Fibroblast of pulmonary artery (primary cell): ENCODE data around the gene AHNAK2.

ENCODE experiments used
- DNase-seq: peaks from one replicate; pipeline ENCODE4 v3.0.0-alpha.2; 2010; ENCODE audit warnings: low read depth
- H3K4me3 ChIP-seq: replicated peaks from 2 replicates; pipeline ENCODE4 v1.5.1; 2011; ENCODE audit warnings: low read depth, mild to moderate bottlenecking, control low read depth, low read length, moderate library complexity
- TF ChIP-seq, protein P1 (sequence below): IDR thresholded peaks from 2 replicates; pipeline ENCODE4 v1.5.1; 2011; ENCODE audit warnings: mild to moderate bottlenecking, control low read depth, low read length, inconsistent platforms; ENCODE audit errors: missing control alignments

Gene AHNAK2

DNA sequence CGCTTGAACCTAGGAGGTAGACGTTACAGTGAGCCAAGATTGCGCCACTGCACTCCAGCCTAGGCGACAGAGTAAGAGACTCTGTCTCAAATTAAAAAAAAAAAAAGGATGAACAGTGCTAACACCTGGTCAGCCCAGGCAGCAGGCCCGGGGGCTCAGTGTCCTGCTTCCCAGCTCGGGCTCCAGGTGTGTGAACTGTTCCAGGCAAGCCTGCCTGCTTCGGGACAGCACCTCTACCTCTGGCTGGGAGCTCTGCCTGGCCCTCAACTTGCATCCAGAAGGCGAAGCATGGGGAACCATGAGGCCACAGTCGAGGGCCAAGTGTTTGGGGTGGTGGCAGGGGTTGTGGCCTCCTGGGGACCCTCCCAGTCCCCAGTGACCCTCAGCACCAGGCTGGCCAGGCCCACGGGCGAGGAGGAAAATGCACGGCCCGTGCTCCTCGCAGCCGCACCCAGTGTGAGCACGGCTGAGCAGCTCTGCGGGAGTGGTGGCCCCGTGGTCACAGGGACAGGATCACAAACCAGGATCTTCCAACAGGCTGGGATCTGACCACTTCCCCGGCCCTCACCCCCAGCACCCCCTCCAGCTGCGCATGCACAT is 27.3 kb upstream of the AHNAK2 start:
- TF ChIP-seq, protein P1, sequence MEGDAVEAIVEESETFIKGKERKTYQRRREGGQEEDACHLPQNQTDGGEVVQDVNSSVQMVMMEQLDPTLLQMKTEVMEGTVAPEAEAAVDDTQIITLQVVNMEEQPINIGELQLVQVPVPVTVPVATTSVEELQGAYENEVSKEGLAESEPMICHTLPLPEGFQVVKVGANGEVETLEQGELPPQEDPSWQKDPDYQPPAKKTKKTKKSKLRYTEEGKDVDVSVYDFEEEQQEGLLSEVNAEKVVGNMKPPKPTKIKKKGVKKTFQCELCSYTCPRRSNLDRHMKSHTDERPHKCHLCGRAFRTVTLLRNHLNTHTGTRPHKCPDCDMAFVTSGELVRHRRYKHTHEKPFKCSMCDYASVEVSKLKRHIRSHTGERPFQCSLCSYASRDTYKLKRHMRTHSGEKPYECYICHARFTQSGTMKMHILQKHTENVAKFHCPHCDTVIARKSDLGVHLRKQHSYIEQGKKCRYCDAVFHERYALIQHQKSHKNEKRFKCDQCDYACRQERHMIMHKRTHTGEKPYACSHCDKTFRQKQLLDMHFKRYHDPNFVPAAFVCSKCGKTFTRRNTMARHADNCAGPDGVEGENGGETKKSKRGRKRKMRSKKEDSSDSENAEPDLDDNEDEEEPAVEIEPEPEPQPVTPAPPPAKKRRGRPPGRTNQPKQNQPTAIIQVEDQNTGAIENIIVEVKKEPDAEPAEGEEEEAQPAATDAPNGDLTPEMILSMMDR, result no peak
- no peak for DNase-seq
- no peak overlapping the region for H3K4me3 ChIP-seq

GRCh38 chr14:104999361-104999760 is 21.2 kb upstream of the AHNAK2 start:
- TF ChIP-seq, protein P1, result no peak
- no peak for DNase-seq
- no peak overlapping the region for H3K4me3 ChIP-seq

DNA sequence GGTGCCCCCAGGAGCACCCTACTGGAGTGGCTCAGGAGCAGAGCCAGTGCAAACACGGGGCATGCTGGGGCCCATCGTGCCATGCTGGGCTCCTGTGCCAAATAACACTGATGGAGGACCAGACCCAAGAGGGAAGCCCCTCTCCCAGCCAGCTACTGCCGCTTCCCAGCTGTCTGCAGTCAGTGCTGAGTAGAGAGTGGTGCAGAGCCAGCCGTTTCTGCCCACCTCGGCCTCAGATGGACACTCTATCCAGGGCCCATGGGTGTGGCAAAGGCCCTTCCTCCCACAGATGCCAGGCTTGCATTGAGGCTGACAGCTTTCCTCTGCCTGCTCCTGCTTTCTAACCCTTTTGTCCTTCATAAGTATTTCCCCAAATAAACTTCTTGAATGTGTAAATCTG is 20.6 kb upstream of the AHNAK2 start:
- TF ChIP-seq, protein P1, result no peak
- no peak for DNase-seq
- H3K4me3 ChIP-seq, result no peak overlapping the region

GRCh38 chr14:104996483-104996882 is 18.3 kb upstream of the AHNAK2 start:
- no peak overlapping the region for H3K4me3 ChIP-seq
- TF ChIP-seq, protein P1, result no peak
- no peak for DNase-seq

DNA sequence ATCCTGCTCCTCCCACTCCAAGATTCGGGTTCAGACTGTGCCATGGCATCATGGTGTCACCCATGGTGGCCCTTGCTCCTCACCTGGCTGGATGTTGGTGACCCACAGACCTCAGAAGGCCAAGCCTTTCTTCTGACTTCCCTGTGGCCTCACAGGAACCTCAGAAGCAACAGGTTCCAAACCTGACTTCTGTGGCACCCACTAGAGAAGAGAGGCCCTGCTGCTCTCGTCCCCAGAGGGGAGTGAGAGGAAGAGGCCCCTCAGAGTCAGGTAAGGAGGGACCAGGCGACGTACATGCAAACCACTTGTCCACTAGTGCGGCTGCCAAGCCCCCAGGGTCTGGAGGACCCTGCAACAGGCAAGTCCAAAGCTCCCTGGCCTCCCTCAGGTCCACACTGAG is 17.9 kb upstream of the AHNAK2 start:
- DNase-seq, result no peak
- TF ChIP-seq, protein P1, result no peak
- no peak overlapping the region for H3K4me3 ChIP-seq

- TF ChIP-seq, protein P1, result no peak
- H3K4me3 ChIP-seq, result no peak overlapping the region
- DNase-seq, result no peak
These were observed 16.8 kb upstream of the AHNAK2 start for GRCh38 chr14:104994978-104995377.
